Keratinocyte (primary cell): Measurements from ENCODE around the gene AARS2. TPM values are rescaled to one million over a fixed set of nuclear protein-coding genes. Genes with fewer than 3 reads are reported as not detected.

Experiments
- DNase-seq: peaks from one replicate; pipeline ENCODE4 v3.0.0-alpha.2; 2011; ENCODE audit warnings: low read depth, missing footprints, low spot score
- FAIRE-seq: peaks from 2 replicates; lab custom pipeline; 2011; peaks lifted over from hg19 to GRCh38; lab: Jason Lieb, UNC
- H2AFZ ChIP-seq: 2 replicates; pipeline ENCODE4 v1.6.0; 2012; ENCODE audit warnings: low read length, control low read depth, inconsistent platforms; ENCODE audit not compliant: control insufficient read depth
- H3K27ac ChIP-seq: 2 replicates; pipeline ENCODE4 v1.5.1; 2011; ENCODE audit warnings: low read length; ENCODE audit not compliant: control insufficient read depth, insufficient read depth
- H3K27me3 ChIP-seq: 3 replicates; pipeline ENCODE4 v1.6.0; 2011; ENCODE audit warnings: low read length; ENCODE audit not compliant: control insufficient read depth, insufficient read depth; ENCODE audit errors: extremely low read depth
- H3K36me3 ChIP-seq, 2 experiments: 2 replicates in 1 of 2; 3 replicates in 1 of 2; pipeline ENCODE4 v1.5.1; 2011; ENCODE audit warnings: low read length in 2 of 2, mild to moderate bottlenecking in 1 of 2; ENCODE audit not compliant: control insufficient read depth in 2 of 2, insufficient read depth in 2 of 2; ENCODE audit errors: extremely low read depth in 1 of 2
- H3K4me1 ChIP-seq: 3 replicates; pipeline ENCODE4 v1.5.1; 2011; ENCODE audit warnings: low read length; ENCODE audit not compliant: control insufficient read depth, insufficient read depth; ENCODE audit errors: extremely low read depth
- H3K4me2 ChIP-seq: 3 replicates; pipeline ENCODE4 v1.6.0; 2011; ENCODE audit warnings: low read depth, low read length; ENCODE audit not compliant: control insufficient read depth, insufficient read depth; ENCODE audit errors: extremely low read depth
- H3K4me3 ChIP-seq, 3 experiments: fragments of 200-600 bp in 1 of 3; sonication (generic) in 1 of 3; 2 replicates in 2 of 3; 3 replicates in 1 of 3; pipeline ENCODE4 v1.5.1; 2011 to 2016; ENCODE audit warnings: low read length in 3 of 3, mild to moderate bottlenecking in 3 of 3, control low read depth in 2 of 3, inconsistent platforms in 1 of 3, low read depth in 1 of 3, mixed read lengths in 1 of 3, mixed run types in 1 of 3, moderate library complexity in 1 of 3; ENCODE audit not compliant: control insufficient read depth in 2 of 3, insufficient read depth in 2 of 3; ENCODE audit errors: extremely low read depth in 1 of 3
- H3K79me2 ChIP-seq: 2 replicates; pipeline ENCODE4 v1.6.0; 2012; ENCODE audit warnings: low read length; ENCODE audit not compliant: control insufficient read depth, insufficient read depth
- H3K9ac ChIP-seq: 3 replicates; pipeline ENCODE4 v1.6.0; 2011; ENCODE audit warnings: low read length; ENCODE audit not compliant: control insufficient read depth, insufficient read depth; ENCODE audit errors: extremely low read depth
- H3K9me1 ChIP-seq: 3 replicates; pipeline ENCODE4 v1.6.0; 2011; ENCODE audit warnings: low read length; ENCODE audit not compliant: control insufficient read depth, insufficient read depth; ENCODE audit errors: extremely low read depth
- H3K9me3 ChIP-seq: 2 replicates; pipeline ENCODE4 v1.5.1; 2012; ENCODE audit warnings: low read depth, low read length; ENCODE audit not compliant: control insufficient read depth
- H4K20me1 ChIP-seq: 3 replicates; pipeline ENCODE4 v1.6.0; 2011; ENCODE audit warnings: low read length; ENCODE audit not compliant: control insufficient read depth, insufficient read depth; ENCODE audit errors: extremely low read depth
- EZH2 ChIP-seq: IDR thresholded peaks from one replicate; pipeline ENCODE4 v1.6.1; 2012; ENCODE audit warnings: inconsistent platforms, mild to moderate bottlenecking, low read length, moderate library complexity
- dilution Hi-C: fragments of 300-500 bp; cut with MboI; formaldehyde crosslinking; loops from one replicate; pipeline ENCODE4 v1.7.0; 2020; ENCODE audit warnings: low sequenced_read_pairs; ENCODE audit not compliant: extremely low pct_ligation_motif_present
- polyA plus RNA-seq, 5 experiments: library from polyadenylated mRNA; depleted of rRNA in 3 of 5; stranded (reverse) in 3 of 5; stranded (forward) in 1 of 5; unstranded in 1 of 5; fragments of >200 nt; gene quantifications; 1 replicate in 1 of 5; 2 replicates in 3 of 5; 3 replicates in 1 of 5; pipeline versions ENCODE4 v1.2.1 to v1.2.3, GENCODE V29; 2011 to 2012; ENCODE audit warnings: missing spikeins in 2 of 5, low read depth in 1 of 5, low replicate concordance in 1 of 5
- TF ChIP-seq, protein P1 (sequence below), 3 experiments: IDR thresholded peaks in 1 of 3; conservative IDR thresholded peaks in 1 of 3; optimal IDR thresholded peaks in 1 of 3; 2 replicates in 2 of 3; 3 replicates in 1 of 3; pipeline versions ENCODE3 to v1.5.1; 2011; ENCODE audit warnings: low read length in 3 of 3, mild to moderate bottlenecking in 3 of 3, moderate library complexity in 2 of 3, control low read depth in 1 of 3, inconsistent platforms in 1 of 3; ENCODE audit not compliant: insufficient read depth in 2 of 3; ENCODE audit errors: extremely low read depth in 1 of 3

Gene AARS2
- polyA plus RNA-seq, 1 donor (not counting 4 experiments of a cell fraction or from before 2014, with no cell fraction given): 5.8 TPM

DNA sequence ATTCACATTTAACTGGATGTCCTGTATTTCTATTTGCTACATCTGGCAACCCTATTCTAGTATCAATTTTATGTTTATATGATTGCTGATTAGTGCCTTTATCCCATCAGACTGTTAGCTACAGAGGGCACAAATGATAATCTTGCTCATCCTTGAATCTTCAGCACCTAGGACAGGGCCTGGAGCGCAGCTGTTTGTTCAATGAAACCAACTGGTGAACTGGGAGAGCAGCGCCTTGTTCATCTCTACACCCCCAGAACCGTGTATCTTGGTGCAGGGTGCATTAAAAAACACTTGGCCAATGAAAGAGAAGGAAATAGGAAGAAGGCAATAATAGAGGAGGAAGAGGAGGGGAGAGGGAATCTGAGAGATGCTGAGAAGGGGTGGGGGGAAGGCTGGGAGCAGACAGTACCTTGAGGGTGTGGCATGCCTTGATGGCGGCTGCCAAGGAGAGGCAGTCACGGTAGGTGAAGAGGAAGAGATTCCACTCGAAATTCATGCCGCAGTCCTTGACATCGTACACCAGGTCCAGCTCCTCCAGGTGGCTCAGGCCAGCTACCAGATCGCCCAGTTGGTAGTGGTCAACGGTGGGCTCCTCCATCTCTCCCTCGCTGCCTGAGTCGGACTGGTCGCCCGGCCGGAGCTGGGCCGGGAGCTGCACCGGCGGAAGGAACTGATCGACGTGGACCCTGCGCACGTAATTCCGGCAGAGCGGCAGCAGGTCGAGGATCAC lies 27.4 kb downstream of the AARS2 start:
- DNase-seq: no peak
- no peak overlapping the region for H3K27ac ChIP-seq
- H3K4me3 ChIP-seq: no peak overlapping the region
- TF ChIP-seq, protein P1, sequence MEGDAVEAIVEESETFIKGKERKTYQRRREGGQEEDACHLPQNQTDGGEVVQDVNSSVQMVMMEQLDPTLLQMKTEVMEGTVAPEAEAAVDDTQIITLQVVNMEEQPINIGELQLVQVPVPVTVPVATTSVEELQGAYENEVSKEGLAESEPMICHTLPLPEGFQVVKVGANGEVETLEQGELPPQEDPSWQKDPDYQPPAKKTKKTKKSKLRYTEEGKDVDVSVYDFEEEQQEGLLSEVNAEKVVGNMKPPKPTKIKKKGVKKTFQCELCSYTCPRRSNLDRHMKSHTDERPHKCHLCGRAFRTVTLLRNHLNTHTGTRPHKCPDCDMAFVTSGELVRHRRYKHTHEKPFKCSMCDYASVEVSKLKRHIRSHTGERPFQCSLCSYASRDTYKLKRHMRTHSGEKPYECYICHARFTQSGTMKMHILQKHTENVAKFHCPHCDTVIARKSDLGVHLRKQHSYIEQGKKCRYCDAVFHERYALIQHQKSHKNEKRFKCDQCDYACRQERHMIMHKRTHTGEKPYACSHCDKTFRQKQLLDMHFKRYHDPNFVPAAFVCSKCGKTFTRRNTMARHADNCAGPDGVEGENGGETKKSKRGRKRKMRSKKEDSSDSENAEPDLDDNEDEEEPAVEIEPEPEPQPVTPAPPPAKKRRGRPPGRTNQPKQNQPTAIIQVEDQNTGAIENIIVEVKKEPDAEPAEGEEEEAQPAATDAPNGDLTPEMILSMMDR (optimal IDR thresholded peaks at IDR 0.05 in 1 of 3, IDR thresholded peaks at IDR 0.05 in 1 of 3, conservative IDR thresholded peaks at IDR 0.05 in 1 of 3; ENCODE audit: extremely low read depth in 1 of 3, insufficient read depth in 2 of 3, low read length in 3 of 3): no peak
- TF ChIP-seq EZH2: no peak
- H3K27me3 ChIP-seq: peaks cover 25% of the 10 kb centered on the region
- no peak overlapping the region for H3K9ac ChIP-seq
- no peaks in the 10 kb centered on the region for H3K36me3 ChIP-seq
- H2AFZ ChIP-seq: no peak overlapping the region
- H3K9me1 ChIP-seq: no peaks in the 10 kb centered on the region
- no peaks in the 10 kb centered on the region for H4K20me1 ChIP-seq
- no peak overlapping the region for H3K4me2 ChIP-seq
- H3K79me2 ChIP-seq: no peaks in the 10 kb centered on the region
- FAIRE-seq: no peak
- H3K4me1 ChIP-seq: no peaks in the 10 kb centered on the region
- dilution Hi-C loops: no loop called here
- no peaks in the 10 kb centered on the region for H3K9me3 ChIP-seq

DNA sequence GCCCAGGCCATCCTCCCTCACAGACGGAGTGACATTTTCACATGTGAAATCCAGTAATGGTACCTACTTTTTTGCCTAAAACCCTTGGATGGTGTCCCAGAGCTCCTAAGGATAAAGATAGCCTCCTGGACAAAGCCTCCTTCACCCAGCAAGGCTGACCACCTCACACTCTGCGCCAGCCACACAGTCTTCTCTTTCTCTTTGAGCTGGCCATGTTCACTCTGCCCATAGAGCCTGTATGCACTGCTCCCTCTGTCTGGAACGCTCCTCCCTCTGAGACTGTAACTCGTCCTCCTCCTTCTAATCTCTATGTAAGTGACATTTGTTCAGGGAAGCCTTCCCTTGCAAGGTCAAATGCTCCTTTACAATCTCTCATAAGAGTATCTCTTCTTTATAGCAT lies 28.3 kb downstream of the AARS2 start:
- no peak overlapping the region for H3K27ac ChIP-seq
- H3K9me1 ChIP-seq: no peaks in the 10 kb centered on the region
- H4K20me1 ChIP-seq: no peaks in the 10 kb centered on the region
- peaks cover 17% of the 10 kb centered on the region for H3K27me3 ChIP-seq
- dilution Hi-C loops: no loop called here
- no peaks in the 10 kb centered on the region for H3K79me2 ChIP-seq
- TF ChIP-seq, protein P1 (optimal IDR thresholded peaks at IDR 0.05 in 1 of 3, IDR thresholded peaks at IDR 0.05 in 1 of 3, conservative IDR thresholded peaks at IDR 0.05 in 1 of 3; ENCODE audit: extremely low read depth in 1 of 3, insufficient read depth in 2 of 3, low read length in 3 of 3): no peak
- no peaks in the 10 kb centered on the region for H3K4me1 ChIP-seq
- H3K36me3 ChIP-seq: no peaks in the 10 kb centered on the region
- H3K9me3 ChIP-seq: no peaks in the 10 kb centered on the region
- no peak overlapping the region for H3K9ac ChIP-seq
- DNase-seq (no peak), FAIRE-seq (no peak)
- H2AFZ ChIP-seq: no peak overlapping the region
- H3K4me2 ChIP-seq: no peak overlapping the region
- H3K4me3 ChIP-seq: no peak overlapping the region
